ENCODE results near the gene AMZ1.

The AMZ1 gene, protein sequence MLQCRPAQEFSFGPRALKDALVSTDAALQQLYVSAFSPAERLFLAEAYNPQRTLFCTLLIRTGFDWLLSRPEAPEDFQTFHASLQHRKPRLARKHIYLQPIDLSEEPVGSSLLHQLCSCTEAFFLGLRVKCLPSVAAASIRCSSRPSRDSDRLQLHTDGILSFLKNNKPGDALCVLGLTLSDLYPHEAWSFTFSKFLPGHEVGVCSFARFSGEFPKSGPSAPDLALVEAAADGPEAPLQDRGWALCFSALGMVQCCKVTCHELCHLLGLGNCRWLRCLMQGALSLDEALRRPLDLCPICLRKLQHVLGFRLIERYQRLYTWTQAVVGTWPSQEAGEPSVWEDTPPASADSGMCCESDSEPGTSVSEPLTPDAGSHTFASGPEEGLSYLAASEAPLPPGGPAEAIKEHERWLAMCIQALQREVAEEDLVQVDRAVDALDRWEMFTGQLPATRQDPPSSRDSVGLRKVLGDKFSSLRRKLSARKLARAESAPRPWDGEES

DNA sequence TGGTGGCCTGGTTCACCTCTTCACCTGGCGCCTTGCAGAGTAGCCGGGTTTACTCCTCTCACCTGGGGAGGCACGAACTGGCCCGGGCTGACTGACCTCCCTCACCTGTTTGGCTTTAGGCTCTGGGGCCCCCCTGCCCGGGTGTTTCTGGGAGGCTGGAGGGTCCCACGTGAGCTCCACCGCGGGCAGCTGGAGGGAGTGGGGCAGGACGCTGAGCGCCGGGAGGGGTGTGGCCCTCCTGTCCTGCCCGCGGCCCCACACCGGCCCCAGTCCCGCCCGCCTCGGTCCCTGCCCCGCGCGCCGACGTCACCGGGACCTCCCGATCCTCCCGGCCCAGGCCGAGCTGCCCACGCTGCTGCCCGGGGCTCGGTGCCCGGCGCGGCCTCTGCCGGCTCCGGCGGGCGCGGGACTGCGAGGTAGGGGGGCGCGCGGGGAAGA is at the start of gene AMZ1:
TSS of gene AMZ1 (plus strand) at position 322 of the 438 bp plus-strand sequence. CDS start 12,250 bp downstream, outside the sequence.
- no peak for DNase-seq

DNA sequence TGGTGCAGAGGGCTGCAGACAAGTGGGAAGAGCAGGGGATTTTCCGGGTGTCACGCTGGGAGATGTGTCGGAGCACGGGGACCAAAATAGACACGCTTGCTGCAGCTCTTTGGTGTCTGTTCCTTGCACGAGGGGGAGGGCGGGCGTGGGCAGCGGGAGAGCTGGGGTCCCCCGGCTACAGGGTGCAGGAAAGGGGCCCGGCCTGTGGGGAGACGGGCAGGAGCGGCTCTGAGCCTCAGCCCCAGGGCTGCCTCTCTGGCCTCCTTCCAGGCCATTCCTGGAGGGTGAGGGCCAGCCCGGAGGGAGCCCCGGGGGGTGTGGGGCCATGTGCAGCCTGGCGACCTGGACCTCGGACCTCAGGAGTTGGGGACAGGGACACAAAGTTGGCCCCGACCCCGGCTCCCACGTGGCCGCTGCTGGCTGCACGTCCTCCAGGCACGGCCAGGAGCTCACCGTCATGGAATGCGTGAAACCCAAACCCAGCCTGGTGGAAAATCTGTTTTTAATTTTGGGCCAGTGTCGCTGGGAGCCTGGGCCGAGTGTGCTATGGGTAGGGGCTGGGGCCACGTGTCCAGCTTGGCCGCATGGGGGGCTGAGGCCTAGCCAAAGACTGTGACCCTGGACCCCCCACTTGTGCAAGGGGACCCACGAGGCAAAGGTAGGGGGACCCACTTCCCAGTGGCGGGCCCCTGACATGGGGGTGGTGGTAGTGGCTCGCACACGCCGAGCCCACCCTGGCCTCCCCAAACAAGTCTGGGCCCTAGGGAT is 49.6 kb upstream of the AMZ1 start:
- no peak for DNase-seq

- no peak for DNase-seq
Measured at GRCh38 chr7:2639181-2639681, 48.8 kb upstream of the AMZ1 start.

DNA sequence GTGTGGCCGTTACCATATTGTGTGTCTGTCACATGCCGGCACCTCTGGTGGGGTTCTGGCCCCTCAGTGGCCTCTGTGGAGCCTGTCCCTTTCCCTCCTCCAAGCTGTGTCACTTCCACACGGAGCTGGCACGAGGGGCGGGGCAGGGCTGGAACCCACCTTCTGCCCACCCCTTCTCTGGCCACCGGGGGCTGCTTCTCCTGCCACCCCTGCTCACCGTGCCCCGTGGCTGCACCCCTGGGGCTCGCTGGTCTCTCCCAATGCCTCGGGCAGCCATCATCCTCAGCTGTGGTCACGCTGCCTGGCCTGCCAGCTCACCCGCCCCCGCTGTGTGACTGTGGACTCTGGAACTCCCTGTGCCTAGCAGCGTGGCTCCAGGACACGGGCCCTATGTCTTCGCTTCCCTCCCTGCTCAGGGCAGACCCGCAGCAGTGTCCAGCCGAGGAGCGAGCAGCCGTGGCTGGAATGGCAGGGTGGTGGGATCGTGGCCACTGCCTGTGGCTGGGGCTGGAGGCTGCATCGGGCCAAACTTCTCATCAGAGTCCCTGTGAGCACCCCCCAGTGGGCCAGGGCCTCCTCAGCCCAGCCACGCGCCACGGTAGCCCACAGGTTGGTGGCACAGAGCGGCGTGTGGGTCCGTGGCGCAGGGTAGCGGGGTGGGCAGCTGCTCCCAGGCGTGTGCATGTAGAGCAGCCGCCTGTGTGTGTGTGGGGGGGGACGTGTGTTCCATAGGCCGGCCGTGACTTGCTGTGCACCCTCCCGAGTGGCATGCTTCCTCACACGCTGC is 48.1 kb upstream of the AMZ1 start:
- DNase-seq, result no peak

DNA sequence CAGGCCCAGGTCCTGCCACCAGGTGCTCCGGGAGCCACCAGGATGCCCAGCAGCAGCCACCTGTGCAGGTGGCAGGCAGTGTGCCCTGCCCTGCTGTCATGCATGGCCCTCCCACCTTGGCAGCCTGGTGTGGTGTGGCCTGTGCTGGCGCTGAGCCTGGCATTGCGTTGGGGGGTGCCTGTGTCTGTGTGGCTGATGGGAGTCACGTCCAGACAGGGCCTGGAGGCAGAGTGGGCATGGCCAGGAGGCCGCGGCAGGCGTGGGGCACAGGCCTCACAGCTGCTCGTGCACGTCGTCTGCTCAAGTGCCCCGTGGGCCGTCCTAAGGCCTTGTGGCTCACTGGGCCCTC is 47.5 kb upstream of the AMZ1 start:
- DNase-seq, result no peak

DNA sequence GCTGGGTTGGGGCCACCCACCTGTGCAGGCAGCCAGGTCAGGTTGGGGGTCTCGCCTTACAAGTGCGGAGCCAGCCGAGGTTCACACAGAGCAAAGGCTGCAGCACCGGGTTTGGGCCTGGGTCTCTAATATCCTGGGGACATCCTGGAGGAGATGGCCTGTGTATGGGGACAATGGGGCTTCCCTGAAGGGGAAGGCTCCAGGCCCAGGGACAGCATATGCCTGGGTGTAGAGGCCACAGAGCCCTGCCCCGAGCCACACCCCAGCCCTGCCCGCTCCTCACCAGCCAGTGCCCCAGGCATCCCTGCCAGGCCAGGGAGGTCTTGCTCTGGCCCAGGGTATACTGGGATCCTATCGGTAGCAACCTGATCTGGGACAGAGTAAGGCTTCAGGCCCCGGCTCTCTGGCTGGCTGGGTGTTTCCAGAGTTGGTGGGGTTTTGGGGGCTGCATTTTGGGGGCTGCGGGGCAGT is 47.1 kb upstream of the AMZ1 start:
- no peak for DNase-seq

DNA sequence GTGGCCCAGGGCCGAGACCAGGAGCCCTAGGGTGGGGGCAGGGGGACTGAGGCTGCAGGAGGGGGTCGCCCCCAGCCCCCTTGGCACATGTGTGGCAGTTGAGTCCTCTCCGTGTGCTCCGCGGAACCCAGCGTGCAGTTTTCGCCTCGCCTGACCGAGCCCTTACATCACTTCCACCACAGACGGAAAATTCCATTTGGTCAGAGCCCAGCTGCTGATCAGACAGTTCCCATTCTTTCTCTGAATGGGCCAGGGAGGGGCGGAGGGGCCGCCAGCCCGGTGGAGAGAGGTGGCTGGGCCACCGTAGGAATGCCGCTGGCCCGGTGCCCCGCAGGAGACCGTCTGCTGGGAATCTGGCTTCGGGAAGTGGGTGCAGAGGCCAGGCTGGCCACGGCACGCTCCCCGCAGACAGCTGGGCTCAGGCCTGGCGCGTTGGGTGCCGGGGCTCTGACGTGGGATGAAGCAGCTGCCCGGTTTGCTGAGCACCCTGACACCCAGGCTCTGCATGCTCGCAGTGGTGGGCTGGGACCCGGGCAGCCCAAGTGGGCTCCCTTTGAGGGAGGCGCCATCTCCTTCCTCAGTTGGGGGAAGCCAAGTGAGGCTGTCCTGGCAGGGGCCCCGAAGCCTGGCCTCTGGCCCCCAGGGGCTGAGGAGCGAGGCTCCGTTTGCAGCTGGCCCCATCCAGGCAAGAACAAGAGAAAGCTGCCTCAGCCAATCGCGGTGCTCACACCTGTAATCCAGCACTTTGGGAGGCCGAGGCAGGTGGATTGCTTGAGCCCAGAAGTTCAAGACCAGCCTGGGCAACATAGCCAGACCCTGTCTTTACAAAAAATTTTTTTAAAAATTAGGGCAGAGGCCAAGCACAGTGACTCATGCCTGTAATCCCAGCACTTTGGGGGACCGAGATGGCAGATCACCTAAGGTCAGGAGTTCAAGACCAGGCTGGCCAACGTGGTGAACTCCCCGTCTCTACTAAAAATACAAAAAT is 46.3 kb upstream of the AMZ1 start:
- DNase-seq, result no peak

- DNase-seq, result no peak
Measured at GRCh38 chr7:2643386-2644219, 44.4 kb upstream of the AMZ1 start.

- no peak for DNase-seq
Measured at GRCh38 chr7:2644220-2644561, 43.8 kb upstream of the AMZ1 start.

- peak in 1 of 3 experiments; percentile 23 for DNase-seq
Measured at GRCh38 chr7:2644562-2645273, 43.3 kb upstream of the AMZ1 start.

DNA sequence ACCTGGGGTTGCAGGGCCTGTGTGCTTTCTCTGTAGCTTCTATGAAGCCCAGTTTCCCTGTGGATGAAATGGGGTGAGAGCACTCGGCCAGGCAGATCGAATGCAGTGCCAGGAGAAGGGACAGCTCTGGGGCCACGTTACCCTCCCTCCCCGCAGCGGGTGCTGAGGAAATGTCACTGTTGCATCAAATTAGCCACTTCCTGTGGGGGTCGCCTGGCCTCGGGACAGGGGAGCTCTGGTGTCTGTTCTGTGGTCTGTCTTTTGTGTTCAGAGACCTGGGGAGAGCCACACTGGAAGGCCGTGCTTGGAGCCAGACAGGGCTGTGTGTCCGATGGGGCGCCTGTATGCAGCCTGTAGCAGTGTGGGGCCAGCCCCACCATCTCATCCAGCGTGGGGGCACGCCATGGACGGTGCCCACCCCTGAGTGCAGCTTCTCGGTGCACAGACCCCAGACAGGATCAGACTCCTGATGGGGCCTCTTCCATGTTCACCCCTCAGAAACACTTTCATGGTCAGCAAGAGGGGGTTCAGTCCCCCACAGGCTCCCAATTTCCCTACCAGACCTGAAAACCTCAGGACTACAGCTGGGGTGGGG is 42.6 kb upstream of the AMZ1 start:
- no peak for DNase-seq

DNA sequence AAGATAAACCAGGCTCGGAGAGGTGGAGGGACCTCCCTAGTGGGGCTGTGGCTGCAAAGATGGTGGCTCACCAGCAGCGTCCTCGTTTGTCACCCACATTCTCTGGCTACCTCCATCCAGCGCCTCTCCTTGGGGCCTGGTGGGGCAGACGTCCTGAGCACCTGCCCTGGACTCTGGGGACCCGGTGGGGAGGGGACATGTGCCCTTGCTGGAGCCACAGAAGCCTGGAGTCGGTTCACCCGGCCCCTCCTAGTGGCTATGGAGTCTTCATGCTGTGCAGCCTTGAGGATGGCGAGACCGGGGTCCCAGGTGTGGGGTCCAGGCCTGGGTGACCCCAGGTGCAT is 41.7 kb upstream of the AMZ1 start:
- DNase-seq, result no peak

DNA sequence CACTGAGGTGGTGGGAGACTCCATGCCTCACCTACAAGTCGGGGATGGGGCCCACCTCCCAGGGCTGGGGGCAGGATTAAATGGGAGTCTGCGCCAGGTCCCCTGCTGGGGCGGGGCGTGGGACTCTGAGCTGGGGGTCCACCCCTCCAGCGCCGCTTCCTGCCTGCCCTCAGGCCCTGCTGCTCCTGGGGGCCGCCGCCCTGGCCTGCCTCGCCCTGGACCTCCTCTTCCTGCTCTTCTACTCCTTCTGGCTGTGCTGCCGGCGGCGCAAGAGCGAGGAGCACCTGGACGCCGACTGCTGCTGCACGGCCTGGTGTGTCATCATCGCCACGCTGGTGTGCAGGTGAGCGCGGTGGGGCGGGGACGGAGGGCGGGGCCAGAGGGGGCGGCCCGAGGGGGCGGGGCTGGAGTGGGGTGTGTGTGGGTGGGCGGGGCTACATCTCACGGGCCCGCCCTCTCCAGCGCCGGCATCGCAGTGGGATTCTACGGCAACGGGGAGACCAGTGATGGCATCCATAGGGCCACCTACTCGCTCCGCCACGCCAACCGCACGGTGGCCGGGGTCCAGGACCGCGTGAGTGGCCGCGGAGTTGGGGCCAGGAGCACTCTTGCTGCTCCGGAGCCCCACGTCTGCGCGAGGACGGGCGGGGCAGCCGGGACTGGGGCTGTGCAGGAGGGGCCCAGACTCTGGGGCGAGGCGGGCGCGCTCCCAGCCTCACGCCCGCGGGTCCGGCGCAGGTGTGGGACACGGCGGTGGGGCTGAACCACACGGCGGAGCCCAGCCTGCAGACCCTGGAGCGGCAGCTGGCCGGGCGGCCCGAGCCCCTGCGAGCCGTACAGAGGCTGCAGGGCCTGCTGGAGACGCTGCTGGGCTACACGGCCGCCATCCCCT is 41.1 kb upstream of the AMZ1 start:
- peak in 1 of 3 experiments; percentile 39 for DNase-seq

DNA sequence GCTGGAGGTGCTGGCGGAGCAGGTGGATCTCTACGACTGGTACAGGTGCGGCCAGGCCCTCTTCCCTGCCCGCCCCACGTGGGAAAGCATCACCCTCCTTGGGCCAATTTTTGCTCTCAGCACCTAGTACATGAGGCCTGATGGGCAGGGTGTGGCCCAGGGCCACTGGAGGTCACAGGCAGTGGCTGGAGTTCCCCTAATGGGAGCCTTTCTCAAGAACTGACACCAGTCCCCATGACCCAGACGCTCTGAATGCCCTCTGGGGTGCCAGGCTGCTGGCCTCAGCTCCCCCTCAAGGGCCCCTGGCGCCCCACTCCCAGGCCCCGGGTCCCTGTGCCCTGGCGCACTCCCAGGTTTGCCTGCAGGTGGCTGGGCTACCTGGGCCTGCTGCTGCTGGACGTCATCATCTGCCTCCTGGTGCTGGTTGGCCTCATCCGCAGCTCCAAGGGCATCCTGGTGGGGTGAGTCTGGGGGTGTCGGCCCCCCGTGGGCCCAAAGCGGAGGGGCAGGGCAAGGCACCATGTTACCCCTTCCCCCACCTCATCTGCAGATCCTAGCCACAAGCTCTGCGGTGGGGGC is 40.3 kb upstream of the AMZ1 start:
- DNase-seq, result no peak

- DNase-seq, result no peak
Measured at GRCh38 chr7:2649139-2649838, 38.7 kb upstream of the AMZ1 start.

DNA sequence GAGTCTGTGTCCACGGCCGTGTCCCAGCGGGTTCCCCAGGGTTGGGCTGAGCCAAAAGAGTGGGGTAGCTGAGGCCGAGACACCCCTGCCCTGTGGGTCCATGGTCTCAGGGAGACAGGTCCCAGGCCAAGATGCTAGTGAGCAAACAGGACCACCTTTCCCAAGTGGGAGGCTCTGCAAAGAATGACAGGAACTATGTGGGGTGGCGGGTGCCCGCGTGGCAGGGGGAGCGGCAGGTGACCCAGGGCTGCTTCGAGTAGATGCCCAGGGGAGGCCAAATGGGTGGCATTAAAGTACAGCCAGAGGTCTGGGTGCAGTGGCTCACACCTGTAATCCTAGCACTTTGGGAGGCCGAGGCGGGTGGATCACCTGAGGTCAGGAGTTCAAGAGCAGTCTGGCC is 38.0 kb upstream of the AMZ1 start:
- no peak for DNase-seq

DNA sequence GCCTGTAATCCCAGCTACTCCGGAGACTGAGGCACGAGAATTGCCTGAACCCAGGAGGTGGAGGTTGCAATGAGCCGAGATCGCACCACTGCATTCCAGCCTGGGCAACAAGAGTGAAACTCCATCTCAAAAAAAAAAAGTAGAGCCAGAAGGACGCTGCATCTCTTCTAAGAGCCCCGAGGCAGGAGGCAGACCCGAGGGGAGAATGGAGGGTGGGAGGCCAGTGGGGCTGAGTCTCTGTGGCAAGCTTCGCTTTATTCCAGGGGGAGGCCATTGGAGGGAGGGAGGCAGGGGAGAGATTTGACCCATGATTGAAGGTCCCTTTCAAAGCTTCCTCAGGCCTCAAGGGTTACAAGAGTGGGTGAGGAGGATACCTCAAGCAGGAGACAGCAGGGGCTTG is 37.6 kb upstream of the AMZ1 start:
- no peak for DNase-seq

DNA sequence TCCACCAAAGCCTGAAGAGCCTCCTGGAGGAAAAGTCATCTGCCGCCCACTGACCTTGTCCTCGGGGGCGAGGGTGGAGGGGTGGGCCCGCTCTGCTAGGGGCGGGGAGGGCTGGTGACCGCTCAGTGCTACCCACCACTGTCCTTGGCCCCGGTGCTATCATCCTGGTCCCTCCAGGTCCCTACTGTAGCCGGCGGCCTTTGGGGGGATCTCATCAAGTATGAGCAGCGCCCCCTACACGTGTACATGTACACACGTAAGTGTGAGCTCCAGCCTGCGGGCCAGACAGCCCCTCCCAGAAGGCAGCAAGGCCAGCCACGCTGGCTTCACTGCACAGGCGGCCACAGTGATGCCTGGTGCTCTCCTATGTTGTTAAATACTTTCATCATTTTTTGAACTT is 36.7 kb upstream of the AMZ1 start:
- DNase-seq, result no peak

Data from NCI-H1417 (cell line).